CD4-positive, alpha-beta T cell (primary cell): ENCODE data around the gene PLCB1. TPM values are rescaled to one million over a fixed set of nuclear protein-coding genes. Genes with fewer than 3 reads are reported as not detected.

Source experiments
- ATAC-seq: fragments of 200-7000 bp; cut with Tn5 transposase; one replicate; pipeline ENCODE4 v1.10.0; 2022; ENCODE audit warnings: mild to moderate bottlenecking; ENCODE audit not compliant: poor library complexity
- CTCF ChIA-PET: fragments of 350-600 bp; sonication (Branson Sonifier 250); formaldehyde crosslinking; loops from one replicate; lab custom pipeline; 2021; ENCODE audit warnings: antibody characterized with exemption, inconsistent platforms; lab: Charles Lee
- POLR2A ChIA-PET: fragments of 350-600 bp; sonication (Branson Sonifier 250); formaldehyde crosslinking; loops from one replicate; lab custom pipeline; 2021; ENCODE audit warnings: antibody characterized with exemption, inconsistent platforms; lab: Charles Lee
- DNase-seq, 14 experiments: peaks; one replicate each; pipeline ENCODE4 v3.0.0-alpha.2; 2013 to 2020; ENCODE audit warnings: mixed read lengths in 2 of 14
- H3K27ac ChIP-seq, 2 donors: one replicate each; pipeline versions ENCODE4 v1.5.1 to v1.7.0; 2013; ENCODE audit warnings: low read length in 2 of 2, low read depth in 1 of 2, mild to moderate bottlenecking in 1 of 2
- H3K27me3 ChIP-seq, 2 experiments: 1 replicate in 1 of 2; 2 replicates in 1 of 2; pipeline versions ENCODE4 v1.6.1 to v1.7.0; 2013; ENCODE audit warnings: low read length in 2 of 2, control low read depth in 1 of 2, mild to moderate bottlenecking in 1 of 2, moderate library complexity in 1 of 2; ENCODE audit not compliant: insufficient read depth in 2 of 2, control insufficient read depth in 1 of 2
- H3K36me3 ChIP-seq: one replicate; pipeline ENCODE4 v1.6.1; 2013; ENCODE audit warnings: low read length, control low read depth; ENCODE audit not compliant: insufficient read depth
- H3K4me1 ChIP-seq: one replicate; pipeline ENCODE4 v1.6.1; 2013; ENCODE audit warnings: low read length, control low read depth; ENCODE audit not compliant: insufficient read depth
- H3K4me3 ChIP-seq: one replicate; pipeline ENCODE4 v1.5.1; 2013; ENCODE audit warnings: mild to moderate bottlenecking, low read length, moderate library complexity
- H3K9me3 ChIP-seq, 2 experiments: 1 replicate in 1 of 2; 2 replicates in 1 of 2; pipeline versions ENCODE4 v1.6.1 to v1.7.0; 2013; ENCODE audit warnings: low read length in 2 of 2, mild to moderate bottlenecking in 2 of 2, control low read depth in 1 of 2, moderate library complexity in 1 of 2; ENCODE audit not compliant: control insufficient read depth in 1 of 2, insufficient read depth in 1 of 2
- H3K27ac Mint-ChIP-seq: one replicate; pipeline ENCODE4 v1.8.0; 2020; ENCODE audit warnings: mixed read lengths
- H3K27me3 Mint-ChIP-seq: one replicate; pipeline ENCODE4 v1.8.0; 2021; ENCODE audit warnings: mixed read lengths
- H3K36me3 Mint-ChIP-seq: one replicate; pipeline ENCODE4 v1.8.0; 2021; ENCODE audit warnings: low read depth, mixed read lengths
- H3K4me1 Mint-ChIP-seq: one replicate; pipeline ENCODE4 v1.8.0; 2021; ENCODE audit warnings: low read depth, mixed read lengths
- H3K4me3 Mint-ChIP-seq: one replicate; pipeline ENCODE4 v1.8.0; 2020; ENCODE audit warnings: mild to moderate bottlenecking, mixed read lengths
- H3K9me3 Mint-ChIP-seq: one replicate; pipeline ENCODE4 v1.8.0; 2020; ENCODE audit warnings: mixed read lengths
- intact Hi-C, 2 experiments: fragments of 100-400 bp; cut with DNase I in 1 of 2; cut with micrococcal nuclease in 1 of 2; formaldehyde crosslinking; loops; one replicate each; pipeline versions ENCODE4 v1.15.1 to v1.9.0; 2023 to 2025; cut with DNase I, micrococcal nuclease
- total RNA-seq, 174 experiments: library from RNA in 2 of 174; stranded (reverse) in 2 of 174; gene quantifications; one replicate each; pipeline ENCODE4 v1.2.3 and lab custom pipeline; 2021 to 2026
- TF ChIP-seq, protein P1 (sequence below): fragments of 200-600 bp; IDR thresholded peaks from one replicate; pipeline ENCODE4 v1.8.0; 2022; ENCODE audit warnings: antibody characterized with exemption, mild to moderate bottlenecking

Gene PLCB1
- total RNA-seq, 2 experiments from 2014 or later, result 3.8 to 5.6 TPM

DNA sequence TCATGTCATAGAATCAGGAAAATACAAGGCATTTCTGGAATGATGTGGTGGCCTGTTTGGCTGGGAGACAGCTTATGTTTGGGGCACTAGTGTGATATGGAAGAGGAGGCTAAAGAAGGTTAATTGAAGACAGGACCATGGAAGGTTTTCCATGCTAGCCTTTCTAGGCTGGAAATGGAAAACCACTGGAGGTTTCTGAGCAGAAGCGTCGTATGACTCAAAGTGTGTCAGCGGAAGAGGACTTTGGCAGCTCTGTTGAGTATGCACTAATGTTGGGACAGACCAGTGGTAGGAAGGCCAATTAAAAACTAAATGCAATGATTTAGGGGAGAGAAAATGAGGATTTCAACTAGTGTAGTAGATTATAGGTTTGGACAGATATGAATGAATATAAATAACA, 413.1 kb downstream of the PLCB1 start:
- ATAC-seq, result no peak
- no peak for DNase-seq
- Histone ChIP-seq H3K4me3 (no peak overlapping the region), H3K27me3 (no peaks in the 10 kb centered on the region), H3K4me1 (no peaks in the 10 kb centered on the region), H3K27ac (no peak overlapping the region), H3K36me3 (no peaks in the 10 kb centered on the region), H3K9me3 (no peaks in the 10 kb centered on the region)
- Mint-ChIP-seq H3K27me3 (no peaks in the 10 kb centered on the region), H3K4me3 (no peak overlapping the region), H3K4me1 (no peaks in the 10 kb centered on the region), H3K27ac (no peak overlapping the region), H3K9me3 (no peaks in the 10 kb centered on the region), H3K36me3 (no peaks in the 10 kb centered on the region)
- ChIA-PET CTCF (no interaction called here), POLR2A (no interaction called here)
- intact Hi-C loops, result no loop called here
- TF ChIP-seq, protein P1, sequence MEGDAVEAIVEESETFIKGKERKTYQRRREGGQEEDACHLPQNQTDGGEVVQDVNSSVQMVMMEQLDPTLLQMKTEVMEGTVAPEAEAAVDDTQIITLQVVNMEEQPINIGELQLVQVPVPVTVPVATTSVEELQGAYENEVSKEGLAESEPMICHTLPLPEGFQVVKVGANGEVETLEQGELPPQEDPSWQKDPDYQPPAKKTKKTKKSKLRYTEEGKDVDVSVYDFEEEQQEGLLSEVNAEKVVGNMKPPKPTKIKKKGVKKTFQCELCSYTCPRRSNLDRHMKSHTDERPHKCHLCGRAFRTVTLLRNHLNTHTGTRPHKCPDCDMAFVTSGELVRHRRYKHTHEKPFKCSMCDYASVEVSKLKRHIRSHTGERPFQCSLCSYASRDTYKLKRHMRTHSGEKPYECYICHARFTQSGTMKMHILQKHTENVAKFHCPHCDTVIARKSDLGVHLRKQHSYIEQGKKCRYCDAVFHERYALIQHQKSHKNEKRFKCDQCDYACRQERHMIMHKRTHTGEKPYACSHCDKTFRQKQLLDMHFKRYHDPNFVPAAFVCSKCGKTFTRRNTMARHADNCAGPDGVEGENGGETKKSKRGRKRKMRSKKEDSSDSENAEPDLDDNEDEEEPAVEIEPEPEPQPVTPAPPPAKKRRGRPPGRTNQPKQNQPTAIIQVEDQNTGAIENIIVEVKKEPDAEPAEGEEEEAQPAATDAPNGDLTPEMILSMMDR, result no peak

DNA sequence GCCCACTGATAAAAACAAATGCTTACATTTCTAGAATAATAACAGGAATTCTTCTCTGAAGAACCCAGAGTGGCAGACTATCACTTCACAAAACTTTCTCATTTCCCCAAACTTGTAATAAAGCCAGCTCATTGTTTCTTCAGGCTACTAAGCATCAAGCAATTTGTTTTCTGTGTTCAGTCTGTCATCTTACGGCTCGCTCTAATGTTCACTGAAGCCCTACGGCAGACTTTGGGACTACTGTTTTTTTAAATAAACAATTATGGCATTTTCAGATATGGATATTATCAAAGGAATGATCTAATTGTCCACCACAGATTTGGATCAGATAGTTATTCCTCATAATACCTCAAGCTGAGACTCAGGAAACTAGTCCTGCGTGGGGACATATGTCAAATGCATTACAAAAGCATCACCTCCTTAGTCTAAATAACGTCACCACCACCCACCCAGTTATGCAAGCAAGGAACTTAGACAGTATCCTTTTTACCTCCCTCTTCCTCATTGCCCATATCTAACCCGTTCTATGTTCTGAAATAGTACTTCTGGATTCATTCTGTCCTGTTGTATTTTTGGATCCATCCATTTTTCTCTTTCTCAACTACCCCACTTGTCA, 415.1 kb downstream of the PLCB1 start:
- no peaks in the 10 kb centered on the region for H3K27me3 ChIP-seq
- no peak for DNase-seq
- no peaks in the 10 kb centered on the region for H3K36me3 ChIP-seq
- H3K9me3 ChIP-seq, result no peaks in the 10 kb centered on the region
- H3K27ac ChIP-seq, result no peak overlapping the region
- Mint-ChIP-seq H3K9me3 (peaks cover under 1% of the 10 kb centered on the region), H3K4me3 (no peak overlapping the region), H3K27ac (no peak overlapping the region), H3K36me3 (no peaks in the 10 kb centered on the region), H3K27me3 (no peaks in the 10 kb centered on the region), H3K4me1 (no peaks in the 10 kb centered on the region)
- H3K4me3 ChIP-seq, result no peak overlapping the region
- ChIA-PET POLR2A (no interaction called here), CTCF (no interaction called here)
- H3K4me1 ChIP-seq, result no peaks in the 10 kb centered on the region
- ATAC-seq, result no peak
- intact Hi-C loops, result no loop called here
- TF ChIP-seq, protein P1, result no peak

DNA sequence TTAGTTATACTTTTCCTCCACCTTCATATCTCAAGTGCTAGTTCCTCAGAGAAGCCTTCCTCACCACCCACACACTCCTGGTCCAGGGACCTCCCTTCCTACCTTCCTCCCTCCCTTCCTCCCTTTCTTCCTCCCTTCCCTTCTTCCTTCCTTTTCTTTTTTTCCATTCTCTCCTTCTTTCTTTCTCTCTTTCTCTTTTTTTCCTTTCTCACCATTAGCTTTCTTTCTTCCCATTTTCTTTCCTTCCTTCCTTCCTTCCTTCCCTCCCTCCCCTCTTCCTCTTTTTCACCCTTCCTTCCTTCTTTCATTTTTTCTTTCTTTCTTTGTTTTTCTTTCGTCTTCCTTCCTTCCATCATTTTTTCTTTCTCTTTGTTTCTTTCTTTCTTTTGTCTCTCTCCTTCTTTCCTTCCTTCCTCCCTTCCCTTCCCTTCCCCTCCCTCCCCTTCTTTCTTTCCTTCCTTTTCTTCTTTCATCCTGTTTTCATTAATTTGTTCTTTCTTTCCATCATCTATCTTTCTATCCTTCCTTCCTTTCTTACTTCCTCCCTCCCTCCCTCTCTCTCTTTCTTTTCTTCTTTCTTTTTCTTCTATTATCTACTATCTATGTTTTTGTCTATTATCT, 416.0 kb downstream of the PLCB1 start:
- Histone ChIP-seq H3K4me1 (no peaks in the 10 kb centered on the region), H3K36me3 (no peaks in the 10 kb centered on the region), H3K27me3 (no peaks in the 10 kb centered on the region), H3K4me3 (no peak overlapping the region), H3K9me3 (no peaks in the 10 kb centered on the region), H3K27ac (no peak overlapping the region)
- H3K4me3 Mint-ChIP-seq, result no peak overlapping the region
- POLR2A ChIA-PET, result no interaction called here
- H3K9me3 Mint-ChIP-seq, result peaks cover 2% of the 10 kb centered on the region
- no peaks in the 10 kb centered on the region for H3K27me3 Mint-ChIP-seq
- CTCF ChIA-PET, result no interaction called here
- H3K4me1 Mint-ChIP-seq, result no peaks in the 10 kb centered on the region
- H3K36me3 Mint-ChIP-seq, result no peaks in the 10 kb centered on the region
- intact Hi-C loops, result no loop called here
- ATAC-seq, result no peak
- TF ChIP-seq, protein P1, result no peak
- no peak overlapping the region for H3K27ac Mint-ChIP-seq
- DNase-seq, result no peak
